ENCODE data around the gene LYSMD2.

The LYSMD2 gene

DNA sequence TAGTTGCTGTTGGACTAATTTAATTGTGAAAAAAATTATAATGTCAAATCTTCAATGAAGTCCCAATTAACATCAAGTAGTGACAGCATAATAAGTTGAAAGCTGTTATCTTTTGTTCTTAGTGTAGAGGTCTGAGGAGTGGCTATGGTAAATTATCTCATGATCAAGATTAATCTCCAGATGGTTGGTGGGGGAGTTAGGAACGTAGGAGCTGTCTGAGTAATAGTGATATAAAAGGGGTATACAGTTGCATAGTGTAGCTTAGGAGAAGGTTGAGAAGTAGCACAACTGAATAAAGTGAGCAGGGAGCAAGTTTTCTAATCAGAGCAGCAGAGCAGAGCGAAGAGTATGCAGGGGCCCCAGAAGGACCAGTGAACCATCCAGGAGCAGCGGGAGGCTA lies 33.4 kb upstream of the LYSMD2 start:
- Histone ChIP-seq H3F3A (ENCODE audit: control insufficient read depth, insufficient read depth) (no peaks in the 10 kb centered on the region), H3K9me2 (replicated peaks; ENCODE audit: control insufficient read depth, low read length) (no peaks in the 10 kb centered on the region), H3K27me3 (ENCODE audit: control insufficient read depth, low read length) (no peaks in the 10 kb centered on the region), H4K20me1 (ENCODE audit: control insufficient read depth, insufficient read depth, low read depth, low read length) (no peaks in the 10 kb centered on the region), H3K4me1 (ENCODE audit: control insufficient read depth, low read length) (peaks cover 6% of the 10 kb centered on the region), H3K79me2 (ENCODE audit: control insufficient read depth, low read length) (no peaks in the 10 kb centered on the region), H3K27ac (ENCODE audit: low read depth, low read length) (no peak overlapping the region), H3K36me3 (ENCODE audit: control insufficient read depth, low read length) (no peaks in the 10 kb centered on the region; the same call in 1 of the 2 replicates), H3K4me3 (ENCODE audit: low read length) (no peak overlapping the region), H3K9me3 (ENCODE audit: control insufficient read depth, insufficient read depth, low read length) (no peaks in the 10 kb centered on the region), H3K4me2 (ENCODE audit: low read length) (no peak overlapping the region)
- TF ChIP-seq, protein P1, sequence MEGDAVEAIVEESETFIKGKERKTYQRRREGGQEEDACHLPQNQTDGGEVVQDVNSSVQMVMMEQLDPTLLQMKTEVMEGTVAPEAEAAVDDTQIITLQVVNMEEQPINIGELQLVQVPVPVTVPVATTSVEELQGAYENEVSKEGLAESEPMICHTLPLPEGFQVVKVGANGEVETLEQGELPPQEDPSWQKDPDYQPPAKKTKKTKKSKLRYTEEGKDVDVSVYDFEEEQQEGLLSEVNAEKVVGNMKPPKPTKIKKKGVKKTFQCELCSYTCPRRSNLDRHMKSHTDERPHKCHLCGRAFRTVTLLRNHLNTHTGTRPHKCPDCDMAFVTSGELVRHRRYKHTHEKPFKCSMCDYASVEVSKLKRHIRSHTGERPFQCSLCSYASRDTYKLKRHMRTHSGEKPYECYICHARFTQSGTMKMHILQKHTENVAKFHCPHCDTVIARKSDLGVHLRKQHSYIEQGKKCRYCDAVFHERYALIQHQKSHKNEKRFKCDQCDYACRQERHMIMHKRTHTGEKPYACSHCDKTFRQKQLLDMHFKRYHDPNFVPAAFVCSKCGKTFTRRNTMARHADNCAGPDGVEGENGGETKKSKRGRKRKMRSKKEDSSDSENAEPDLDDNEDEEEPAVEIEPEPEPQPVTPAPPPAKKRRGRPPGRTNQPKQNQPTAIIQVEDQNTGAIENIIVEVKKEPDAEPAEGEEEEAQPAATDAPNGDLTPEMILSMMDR (IDR thresholded peaks at IDR 0.05; ENCODE audit: low read depth, low read length, poor library complexity, severe bottlenecking), result no peak
- no peak for TF ChIP-seq EZH2phosphoT487 (IDR thresholded peaks at IDR 0.05; ENCODE audit: borderline replicate concordance, low read length)

- H3K9me2 ChIP-seq (replicated peaks; ENCODE audit: control insufficient read depth, low read length), result no peaks in the 10 kb centered on the region
- no peak overlapping the region for H3K4me3 ChIP-seq (ENCODE audit: low read length)
- no peaks in the 10 kb centered on the region; the same call in 1 of the 2 replicates for H3K36me3 ChIP-seq (ENCODE audit: control insufficient read depth, low read length)
- H3F3A ChIP-seq (ENCODE audit: control insufficient read depth, insufficient read depth), result no peaks in the 10 kb centered on the region
- no peak overlapping the region for H3K4me2 ChIP-seq (ENCODE audit: low read length)
- H3K27ac ChIP-seq (ENCODE audit: low read depth, low read length), result no peak overlapping the region
- no peak for TF ChIP-seq EZH2phosphoT487 (IDR thresholded peaks at IDR 0.05; ENCODE audit: borderline replicate concordance, low read length)
- TF ChIP-seq, protein P1 (IDR thresholded peaks at IDR 0.05; ENCODE audit: low read depth, low read length, poor library complexity, severe bottlenecking), result no peak
- H4K20me1 ChIP-seq (ENCODE audit: control insufficient read depth, insufficient read depth, low read depth, low read length), result no peaks in the 10 kb centered on the region
- no peaks in the 10 kb centered on the region for H3K79me2 ChIP-seq (ENCODE audit: control insufficient read depth, low read length)
- H3K9me3 ChIP-seq (ENCODE audit: control insufficient read depth, insufficient read depth, low read length), result no peaks in the 10 kb centered on the region
- H3K27me3 ChIP-seq (ENCODE audit: control insufficient read depth, low read length), result no peaks in the 10 kb centered on the region
- peaks cover 6% of the 10 kb centered on the region for H3K4me1 ChIP-seq (ENCODE audit: control insufficient read depth, low read length)
Observed at GRCh38 chr15:51768018-51768417, 30.6 kb upstream of the LYSMD2 start.

DNA sequence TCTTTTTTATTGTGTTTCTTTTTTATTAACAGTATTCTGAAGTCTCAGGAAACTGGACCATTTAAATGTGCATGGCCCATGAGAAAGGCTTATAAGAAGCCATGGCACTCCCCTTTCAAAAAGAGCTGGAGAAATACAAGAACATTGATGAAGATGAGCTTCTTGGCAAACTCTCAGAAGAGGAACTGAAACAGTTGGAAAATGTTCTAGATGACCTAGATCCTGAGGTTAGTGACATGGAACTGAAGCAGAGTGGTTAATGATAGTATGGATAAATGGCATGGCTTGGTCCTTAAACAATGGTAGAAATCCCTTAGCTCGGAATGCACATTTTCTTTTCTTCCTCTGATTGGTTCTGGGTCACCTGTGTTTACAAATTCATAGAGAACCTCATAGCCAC lies 28.9 kb upstream of the LYSMD2 start:
- Histone ChIP-seq H3K27ac (ENCODE audit: low read depth, low read length) (no peak overlapping the region), H3K4me2 (ENCODE audit: low read length) (no peak overlapping the region), H3K27me3 (ENCODE audit: control insufficient read depth, low read length) (no peaks in the 10 kb centered on the region)

More for the DNA sequence above, 28.9 kb upstream of the LYSMD2 start:
- Histone ChIP-seq H3K9me3 (ENCODE audit: control insufficient read depth, insufficient read depth, low read length) (no peaks in the 10 kb centered on the region), H4K20me1 (ENCODE audit: control insufficient read depth, insufficient read depth, low read depth, low read length) (no peaks in the 10 kb centered on the region), H3K9me2 (replicated peaks; ENCODE audit: control insufficient read depth, low read length) (no peaks in the 10 kb centered on the region), H3K79me2 (ENCODE audit: control insufficient read depth, low read length) (no peaks in the 10 kb centered on the region), H3F3A (ENCODE audit: control insufficient read depth, insufficient read depth) (no peaks in the 10 kb centered on the region), H3K4me3 (ENCODE audit: low read length) (no peak overlapping the region), H3K4me1 (ENCODE audit: control insufficient read depth, low read length) (peaks cover 6% of the 10 kb centered on the region), H3K36me3 (ENCODE audit: control insufficient read depth, low read length) (no peaks in the 10 kb centered on the region; the same call in 1 of the 2 replicates)
- no peak for TF ChIP-seq EZH2phosphoT487 (IDR thresholded peaks at IDR 0.05; ENCODE audit: borderline replicate concordance, low read length)
- TF ChIP-seq, protein P1 (IDR thresholded peaks at IDR 0.05; ENCODE audit: low read depth, low read length, poor library complexity, severe bottlenecking), result no peak

Data from DOHH2 (cell line).